ENCODE data around the gene SMPD3. TPM values are rescaled to one million over a fixed set of nuclear protein-coding genes. Genes with fewer than 3 reads are reported as not detected.

SMPD3 gene
- total and polyA plus RNA-seq, 2 of the 8 experiments (the other 6 are each of a cell fraction or from before 2014, with no cell fraction given) = 0.39 to 1.3 TPM

DNA sequence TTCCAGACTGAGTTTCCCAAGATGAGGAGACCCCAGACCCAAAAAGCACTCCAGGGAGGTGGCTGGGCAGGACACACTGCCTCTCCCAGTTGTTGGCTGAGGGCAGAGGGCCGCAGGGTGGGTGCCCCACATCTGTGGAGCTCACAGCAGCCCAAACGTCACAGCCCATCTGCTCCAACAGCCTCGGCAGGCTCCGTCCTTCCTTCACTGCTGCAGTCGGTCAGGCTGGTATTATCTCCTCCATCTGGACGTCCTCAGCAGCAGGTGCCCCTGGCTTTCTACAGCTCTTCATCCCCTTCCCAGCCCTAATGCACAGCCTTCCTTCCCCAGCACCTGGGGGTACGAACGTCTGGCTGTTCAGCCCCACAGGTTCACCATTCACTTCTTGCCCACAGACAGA lies 82.2 kb downstream of the SMPD3 start (continued):
- no peak for TF ChIP-seq EZH2 (IDR thresholded peaks at IDR 0.05; ENCODE audit: low read depth, low read length, severe bottlenecking)
- TF ChIP-seq CTBP2 (IDR thresholded peaks at IDR 0.05; ENCODE audit: borderline replicate concordance, insufficient read depth, insufficient read length, low read length) = no peak
- TF ChIP-seq SIN3A (conservative IDR thresholded peaks at IDR 0.05 in 1 of 2, IDR thresholded peaks at IDR 0.05 in 1 of 2; ENCODE audit: low read depth in 1 of 2, low read length in 2 of 2) = no peak
- no peak for TF ChIP-seq MAFK (IDR thresholded peaks at IDR 0.05; ENCODE audit: low read depth, low read length)
- TF ChIP-seq SRF (IDR thresholded peaks at IDR 0.05; ENCODE audit: low read depth, low read length) = no peak
